HG02763 (cell line): Measurements from ENCODE around the gene AKIRIN1.
A peak's percentile ranks its signal among the peaks of the same experiment; 100 is the strongest.
"Not testable (repeated sequence)": the region's sequence is repeated elsewhere in the genome, so short reads cannot be mapped to it uniquely, and the experiment has no call there.

ENCODE experiments used
- ATAC-seq: cut with Tn5 transposase; IDR thresholded peaks from one replicate; pipeline ENCODE4 v1.9.1; 2021; ENCODE audit warnings: mild to moderate bottlenecking, moderate library complexity; ENCODE audit not compliant: unreplicated experiment

The AKIRIN1 gene

GRCh38 chr1:38990738-38991637, at the start of gene AKIRIN1:
TSS of gene AKIRIN1 (plus strand) at chr1:38991276. CDS start at chr1:38991381, 105 bp downstream.
- ATAC-seq: peak; percentile 92

- ATAC-seq: no peak
Observed at GRCh38 chr1:38941527-38942019, 49.5 kb upstream of the AKIRIN1 start, which contains the start of gene RHBDL2. TSS of gene RHBDL2 (minus strand) at chr1:38941830. CDS start at chr1:38919212, 22,618 bp downstream.

- ATAC-seq: no peak
Observed at GRCh38 chr1:38942664-38943428, 48.2 kb upstream of the AKIRIN1 start.

GRCh38 chr1:38944547-38944946, 46.5 kb upstream of the AKIRIN1 start:
- ATAC-seq: no peak

DNA sequence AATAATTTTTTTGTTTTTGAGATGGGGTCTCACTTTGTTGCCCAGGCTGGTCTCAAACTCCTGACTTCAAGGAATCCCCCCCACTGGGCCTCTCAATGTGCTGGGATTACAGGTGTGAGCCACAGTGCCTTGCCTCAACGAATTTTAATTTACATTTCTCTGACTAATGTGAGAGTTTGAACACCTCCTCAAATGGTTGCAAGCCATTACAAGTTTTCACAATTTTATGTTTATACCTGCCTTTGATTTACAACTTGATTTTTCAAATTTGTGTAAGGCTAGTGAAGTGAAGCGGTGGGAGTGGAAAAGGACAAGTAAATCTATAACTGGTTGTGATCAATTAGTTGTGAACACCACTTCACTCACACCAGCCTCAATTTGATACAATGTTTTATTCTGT, 40.5 kb upstream of the AKIRIN1 start:
- no peak for ATAC-seq

- ATAC-seq: no peak
Observed at GRCh38 chr1:38953433-38953860, 37.6 kb upstream of the AKIRIN1 start.

DNA sequence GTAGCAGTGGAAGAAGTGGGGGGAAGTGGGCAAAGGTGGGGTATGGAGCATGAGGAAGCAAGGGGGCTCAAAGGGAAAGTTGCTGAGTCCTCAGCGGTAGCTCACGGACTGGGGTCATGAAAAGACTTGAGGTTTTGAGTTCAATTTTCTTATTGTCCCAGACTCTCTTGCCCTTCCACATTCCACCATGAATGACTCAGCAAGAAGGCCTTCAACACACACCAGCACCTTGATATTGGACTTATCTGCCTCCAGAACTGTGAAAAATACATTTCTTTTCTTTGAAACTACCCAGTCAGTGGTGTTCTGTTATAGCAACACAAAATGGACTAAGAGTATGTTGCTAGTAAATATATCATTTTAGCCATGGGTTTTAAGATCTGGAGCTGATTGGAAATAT, 32.1 kb upstream of the AKIRIN1 start:
- no peak for ATAC-seq

GRCh38 chr1:38962113-38962512, 29.0 kb upstream of the AKIRIN1 start:
- no peak for ATAC-seq

DNA sequence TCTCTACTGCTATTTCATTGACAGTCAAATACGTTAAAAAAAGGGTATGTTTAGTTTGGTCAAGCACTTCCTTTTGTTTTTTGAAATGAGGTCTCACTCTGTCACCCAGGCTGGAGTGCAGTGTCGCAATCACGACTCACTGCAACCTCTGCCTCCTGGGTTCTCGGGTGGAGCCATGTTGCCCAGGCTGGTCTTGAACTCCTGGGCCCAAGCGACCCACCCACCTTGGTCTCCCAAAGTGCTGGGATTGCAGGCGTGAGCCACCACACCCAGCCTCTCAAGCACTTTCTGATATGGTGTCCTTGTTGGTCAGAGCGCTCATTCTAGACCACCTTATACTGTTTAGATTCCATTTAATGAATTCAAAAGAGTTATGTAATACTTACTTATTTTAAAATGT, 28.5 kb upstream of the AKIRIN1 start:
- no peak for ATAC-seq

DNA sequence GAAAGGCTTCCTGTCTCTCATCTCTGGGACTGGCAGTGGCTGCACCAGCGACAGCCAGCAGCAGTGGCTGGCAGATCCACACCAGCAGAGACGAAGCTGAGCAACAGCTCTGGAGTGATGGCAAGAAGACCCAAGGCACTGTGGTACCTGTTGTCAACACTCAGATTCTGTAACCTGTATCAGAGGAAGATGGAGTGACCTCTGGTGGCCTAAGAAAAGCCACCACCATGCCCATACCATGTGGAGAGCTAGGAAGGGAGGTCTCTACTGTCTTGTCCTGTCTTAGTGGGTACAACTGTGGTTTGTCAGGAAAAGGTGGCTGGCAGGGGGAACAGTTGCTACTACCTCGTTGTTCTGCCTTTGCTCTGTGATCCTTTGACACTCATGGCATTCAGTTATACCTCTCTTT, 26.9 kb upstream of the AKIRIN1 start:
- ATAC-seq: no peak

- ATAC-seq: not testable (repeated sequence)
Observed at GRCh38 chr1:38973145-38973544, 17.9 kb upstream of the AKIRIN1 start.

- no peak for ATAC-seq
Observed at GRCh38 chr1:38973659-38974437, 17.2 kb upstream of the AKIRIN1 start.

DNA sequence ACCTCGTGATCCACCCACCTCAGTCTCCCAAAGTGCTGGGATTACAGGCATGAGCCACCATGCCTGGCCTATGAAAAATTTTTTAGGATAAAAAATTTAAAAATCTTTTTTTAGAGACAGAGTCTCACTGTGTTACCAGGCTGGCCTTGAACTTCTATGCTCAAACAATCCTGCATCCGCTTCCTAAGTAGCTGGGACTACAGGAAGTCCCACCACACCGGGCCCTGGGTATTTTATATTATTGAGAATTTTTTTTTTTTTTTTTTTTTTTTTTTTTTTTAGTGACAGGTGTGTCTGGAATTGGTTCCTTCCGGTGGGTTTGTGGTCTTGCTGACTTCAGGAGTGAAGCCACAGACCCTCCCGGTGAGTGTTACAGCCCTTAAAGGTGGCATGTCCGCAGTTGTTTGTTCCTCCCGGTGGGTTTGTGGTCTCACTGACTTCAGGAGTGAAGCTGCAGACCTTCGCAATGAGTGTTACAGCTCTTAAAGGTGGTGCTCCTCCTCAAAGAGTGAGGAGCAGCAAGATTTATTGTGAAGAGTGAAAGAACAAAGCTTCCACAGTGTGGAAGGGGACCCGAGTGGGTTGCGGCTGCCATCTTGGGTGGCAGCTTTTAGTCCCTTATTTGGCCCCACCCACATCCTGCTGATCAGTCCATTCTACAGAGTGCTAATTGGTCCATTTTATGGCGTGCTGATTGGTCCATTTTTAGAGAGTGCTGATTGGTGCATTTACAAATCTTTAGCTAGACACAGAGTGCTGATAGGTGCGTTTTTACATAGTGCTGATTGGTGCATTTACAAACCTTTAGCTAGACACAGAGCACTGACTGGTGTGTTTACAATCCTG, 13.5 kb upstream of the AKIRIN1 start:
- ATAC-seq: not testable (repeated sequence)

DNA sequence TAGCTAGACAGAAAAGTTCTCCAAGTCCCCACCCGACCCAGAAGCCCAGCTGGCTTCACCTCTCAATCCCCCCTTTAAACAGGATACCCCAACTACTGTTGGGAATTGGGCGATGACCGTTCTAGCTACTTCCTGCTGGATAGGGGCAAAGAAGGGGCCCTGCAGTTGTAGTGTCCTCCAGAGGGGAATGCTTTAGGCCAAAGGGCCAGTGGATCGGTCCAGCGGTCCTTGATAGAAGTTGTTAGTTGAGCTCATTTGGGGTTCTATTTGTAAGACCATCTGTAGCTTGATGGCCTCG, 12.9 kb upstream of the AKIRIN1 start:
- ATAC-seq: not testable (repeated sequence)

DNA sequence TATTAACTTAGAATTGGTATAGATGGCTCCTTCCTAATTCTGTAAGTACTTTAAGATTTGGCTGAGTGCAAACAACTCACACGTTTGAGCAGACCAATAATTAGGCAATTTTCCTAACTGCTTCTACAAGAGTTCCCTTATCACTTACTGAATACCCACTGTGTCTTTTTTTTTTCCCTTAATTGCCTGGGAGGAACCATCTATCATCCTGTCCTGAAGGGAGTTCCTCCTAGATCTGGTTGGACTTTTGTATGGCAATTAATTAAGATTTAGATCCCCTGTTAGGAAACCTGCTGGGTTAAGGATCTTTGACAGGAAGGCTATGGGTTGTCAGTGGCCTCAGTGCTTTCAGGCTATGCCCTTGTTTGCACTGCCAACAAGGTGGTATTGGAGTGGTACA, 11.7 kb upstream of the AKIRIN1 start:
- ATAC-seq: not testable (repeated sequence)

GRCh38 chr1:38989979-38990378, 1.1 kb upstream of the AKIRIN1 start:
- ATAC-seq: no peak

GRCh38 chr1:38990386-38990737, 714 bp upstream of the AKIRIN1 start:
- no peak for ATAC-seq

DNA sequence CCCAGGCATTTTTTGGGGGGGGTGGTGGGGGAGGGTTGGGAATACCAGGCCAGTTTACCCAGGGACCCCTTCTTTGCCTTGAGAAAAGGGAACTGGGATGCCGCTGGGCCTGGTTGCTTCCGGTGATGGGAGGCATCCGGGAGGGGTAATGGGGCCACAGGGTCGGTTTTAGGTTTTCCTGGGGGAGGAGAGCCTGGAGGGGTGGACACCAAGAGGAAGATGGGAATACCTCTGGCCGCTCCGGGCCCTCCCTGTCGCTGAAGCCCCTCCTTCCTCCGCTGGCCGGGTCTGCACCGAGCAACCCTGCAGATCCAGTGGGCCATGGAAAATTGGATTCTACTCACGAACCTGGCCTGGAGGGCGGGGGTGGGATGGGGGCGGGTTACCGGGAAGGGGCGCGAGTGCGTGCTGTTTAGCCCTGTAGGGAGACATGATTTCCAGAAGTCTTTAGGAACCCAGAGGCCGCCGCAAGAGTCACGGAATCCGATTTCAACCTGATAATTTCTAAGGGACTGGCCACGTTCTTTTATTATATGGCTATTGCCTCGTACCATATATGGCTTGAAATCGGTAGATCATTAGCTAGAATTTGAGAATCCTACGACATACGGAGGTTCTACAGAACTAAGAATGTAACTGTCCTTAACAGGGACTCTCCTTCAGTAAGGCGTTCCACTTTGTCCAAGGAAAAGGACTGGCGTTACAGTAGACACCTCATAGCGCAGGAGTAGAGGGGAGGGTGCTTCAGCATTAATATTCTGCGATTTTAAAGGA, 749 bp downstream of the AKIRIN1 start:
- peak; percentile 1 for ATAC-seq

DNA sequence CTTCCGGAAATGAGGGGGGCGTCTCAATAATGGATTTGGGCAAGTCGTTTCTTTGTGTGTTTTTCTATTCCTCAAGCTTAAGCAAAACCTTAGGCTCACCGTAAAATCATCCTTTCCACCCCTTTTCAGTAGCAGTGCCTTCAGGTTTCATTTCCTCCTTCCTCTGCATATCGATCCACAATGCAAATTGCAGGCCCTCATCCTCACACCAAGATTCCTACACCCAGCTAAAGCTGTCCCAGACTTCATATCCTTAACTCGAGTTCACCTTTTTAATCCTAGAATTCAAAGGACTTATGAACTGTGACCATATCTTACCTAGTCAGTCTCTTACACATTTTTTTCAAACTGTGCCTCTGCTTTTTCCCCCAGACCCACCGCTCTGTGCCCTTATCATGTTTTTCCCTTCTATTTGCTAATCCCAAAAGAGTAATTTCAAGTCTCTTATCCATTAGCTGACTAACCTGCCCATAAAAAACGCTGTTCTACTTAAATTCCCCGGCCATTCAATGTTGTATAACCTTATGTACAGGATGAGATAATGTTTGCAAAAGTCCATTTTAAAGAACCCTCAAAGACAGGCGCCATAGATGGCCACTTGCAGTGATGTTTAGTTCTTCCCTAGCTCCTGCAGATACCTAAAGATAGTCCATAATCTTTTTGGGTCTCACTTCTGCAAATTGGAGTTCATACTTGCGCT, 1.5 kb downstream of the AKIRIN1 start:
- ATAC-seq: no peak
